Measurements from ENCODE around the gene COP1. TPM values are rescaled to one million over a fixed set of nuclear protein-coding genes. Genes with fewer than 3 reads are reported as not detected.

Gene COP1
- total and polyA plus RNA-seq, 2 of the 13 experiments (the other 11 are each of a cell fraction or from before 2014, with no cell fraction given), result 20.5 to 51.3 TPM

- no peak for TF ChIP-seq CBX5 (CRISPR knock-in tag; IDR thresholded peaks at IDR 0.05; ENCODE audit: borderline replicate concordance)
- TF ChIP-seq ZBED4 (CRISPR knock-in tag; IDR thresholded peaks at IDR 0.05; ENCODE audit: borderline replicate concordance), result no peak
- no peak for TF ChIP-seq GZF1 (CRISPR knock-in tag; IDR thresholded peaks at IDR 0.05)
- TF ChIP-seq JUN (CRISPR knock-in tag; IDR thresholded peaks at IDR 0.05), result no peak
Observed at GRCh38 chr1:175978926-175979325, 228.2 kb downstream of the COP1 start (continued).

DNA sequence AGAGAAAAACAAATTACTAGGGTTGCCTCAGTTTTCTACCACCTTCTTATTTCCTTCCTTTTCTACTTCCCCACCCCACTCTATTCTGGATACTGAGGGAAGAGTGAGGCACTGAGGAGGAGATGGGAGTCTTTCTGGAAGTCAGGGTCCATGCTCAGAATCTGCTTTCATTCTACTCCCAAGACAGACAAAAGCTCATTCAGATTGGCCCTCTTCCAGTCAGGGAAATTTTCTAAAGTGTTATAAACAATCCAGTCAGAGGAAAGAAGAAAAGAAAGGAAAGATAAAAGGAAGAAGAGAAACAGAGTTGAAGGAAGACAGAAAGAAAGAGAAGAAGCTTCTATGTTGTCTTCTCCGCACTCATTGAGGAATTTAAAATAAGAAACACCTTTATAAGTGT lies 228.6 kb downstream of the COP1 start:
- Histone ChIP-seq H3K4me2 (ENCODE audit: low read depth, low read length) (no peak overlapping the region), H4K20me1 (ENCODE audit: insufficient read depth, low read length) (no peaks in the 10 kb centered on the region), H3K4me3 (replicated peaks in 1 of 3; ENCODE audit: insufficient read depth in 1 of 3, low read depth in 2 of 3, low read length in 3 of 3) (no peak overlapping the region), H2AFZ (ENCODE audit: low read length) (no peak overlapping the region), H3K36me3 (replicated peaks in 1 of 2; ENCODE audit: control insufficient read depth in 1 of 2, insufficient read depth in 2 of 2, low read length in 2 of 2) (peaks cover 0 to 18% of the 10 kb centered on the region in 2 experiments; a peak in 3 of 5 replicates), H3K79me2 (ENCODE audit: insufficient read depth, low read length) (no peaks in the 10 kb centered on the region), H3K9me3 (ENCODE audit: low read length) (peaks cover 6% of the 10 kb centered on the region), H3K9ac (ENCODE audit: insufficient read depth, low read depth, low read length) (no peak overlapping the region), H3K4me1 (ENCODE audit: insufficient read depth, low read length) (no peaks in the 10 kb centered on the region), H3K27me3 (ENCODE audit: control insufficient read depth in 1 of 2, insufficient read depth in 2 of 2, low read length in 2 of 2) (no peaks in the 10 kb centered on the region), H3K27ac (ENCODE audit: extremely low read length, insufficient read depth, low read length) (no peak overlapping the region)
- FAIRE-seq (no peak), DNase-seq (ENCODE audit: low spot score) (no peak), ATAC-seq (no peak)
- ChIA-PET POLR2A (no interaction called here), CTCF (ENCODE audit: low intra/inter-chr PET ratio, low total read pairs) (no interaction called here)
- 95% methylated on average over 1 of the region's 1 CpG for WGBS (ENCODE audit: low lambda C conversion rate)
- no peak for TF ChIP-seq KLF15 (CRISPR knock-in tag; IDR thresholded peaks at IDR 0.05; ENCODE audit: borderline replicate concordance)
- TF ChIP-seq ZNF12 (CRISPR knock-in tag; IDR thresholded peaks at IDR 0.05), result no peak
- no peak for TF ChIP-seq ERF (CRISPR knock-in tag; IDR thresholded peaks at IDR 0.05)
- no peak for TF ChIP-seq ATAD3A (CRISPR knock-in tag; IDR thresholded peaks at IDR 0.05)
- in situ Hi-C loops (cut with HindIII; ENCODE audit: extremely low pct_ligation_motif_present, low pct_unique_long_range_greater_than_20kb) (no loop called here), intact Hi-C loops (cut with micrococcal nuclease; ENCODE audit: unreplicated experiment) (no loop called here)
- no TSS peak for BruUV-seq (replicated peaks)

Data from HepG2 (cell line).